Measurements from ENCODE around the gene MS4A6E. TPM values are rescaled to one million over a fixed set of nuclear protein-coding genes. Genes with fewer than 3 reads are reported as not detected.
"Not testable (repeated sequence)": the region's sequence is repeated elsewhere in the genome, so short reads cannot be mapped to it uniquely, and the experiment has no call there.

Gene MS4A6E
- total RNA-seq, 1 donor from 2014 or later = not detected

- H3K4me1 ChIP-seq = no peaks in the 10 kb centered on the region
- no peaks in the 10 kb centered on the region for H3K27me3 ChIP-seq
- Mint-ChIP-seq H3K27ac (no peak overlapping the region), H3K27me3 (ENCODE audit: insufficient read depth, low read depth) (peaks cover 3% of the 10 kb centered on the region), H3K36me3 (no peaks in the 10 kb centered on the region), H3K9me3 (no peaks in the 10 kb centered on the region), H3K4me1 (peaks cover 26% of the 10 kb centered on the region), H3K4me3 (no peak overlapping the region)
- TF ChIP-seq EZH2 (IDR thresholded peaks at IDR 0.05) = no peak
- TF ChIP-seq EZH2phosphoT487 (IDR thresholded peaks at IDR 0.05) = no peak
- no peak for TF ChIP-seq CTCF (IDR thresholded peaks at IDR 0.05)
- no peak for DNase-seq (ENCODE audit: low spot score)
- no peak overlapping the region for H2AFZ ChIP-seq (replicated peaks)
- no peak overlapping the region for H3K27ac ChIP-seq
- H3K4me2 ChIP-seq = no peak overlapping the region
- H3K4me3 ChIP-seq = no peak overlapping the region
- no peaks in the 10 kb centered on the region for H3K9me3 ChIP-seq (ENCODE audit: low read depth)
- no peaks in the 10 kb centered on the region for H3F3A ChIP-seq (ENCODE audit: low read depth)
- H4K20me1 ChIP-seq (ENCODE audit: low read depth) = no peaks in the 10 kb centered on the region
- H3K36me3 ChIP-seq = no peaks in the 10 kb centered on the region
- no peaks in the 10 kb centered on the region for H3K79me2 ChIP-seq (ENCODE audit: low read depth)
- H3K9ac ChIP-seq = no peak overlapping the region
These were observed 25.9 kb upstream of the MS4A6E start for GRCh38 chr11:60301178-60301577.

GRCh38 chr11:60301884-60302283 is 25.2 kb upstream of the MS4A6E start:
- H3K4me3 ChIP-seq; H3K9ac ChIP-seq; H3F3A ChIP-seq (ENCODE audit: low read depth); H2AFZ ChIP-seq (replicated peaks); H3K9me3 ChIP-seq (ENCODE audit: low read depth); H4K20me1 ChIP-seq (ENCODE audit: low read depth); H3K27ac Mint-ChIP-seq; H3K4me3 Mint-ChIP-seq; H3K9me3 Mint-ChIP-seq; H3K4me1 ChIP-seq; H3K27me3 Mint-ChIP-seq (ENCODE audit: insufficient read depth, low read depth); H3K27ac ChIP-seq; H3K36me3 ChIP-seq; H3K79me2 ChIP-seq (ENCODE audit: low read depth); H3K36me3 Mint-ChIP-seq; H3K4me2 ChIP-seq; DNase-seq (ENCODE audit: low spot score); H3K27me3 ChIP-seq: not testable (repeated sequence)
- H3K4me1 Mint-ChIP-seq = peaks cover 33% of the 10 kb centered on the region

GRCh38 chr11:60303661-60304060 is 23.4 kb upstream of the MS4A6E start:
- Histone ChIP-seq H3F3A (ENCODE audit: low read depth) (no peaks in the 10 kb centered on the region), H3K4me1 (no peaks in the 10 kb centered on the region), H3K9ac (no peak overlapping the region), H3K4me3 (no peak overlapping the region), H3K79me2 (ENCODE audit: low read depth) (no peaks in the 10 kb centered on the region), H3K27me3 (no peaks in the 10 kb centered on the region), H4K20me1 (ENCODE audit: low read depth) (no peaks in the 10 kb centered on the region), H3K4me2 (no peak overlapping the region), H3K36me3 (no peaks in the 10 kb centered on the region), H2AFZ (replicated peaks) (no peak overlapping the region), H3K9me3 (ENCODE audit: low read depth) (no peaks in the 10 kb centered on the region), H3K27ac (no peak overlapping the region)
- no peak for TF ChIP-seq EZH2phosphoT487 (IDR thresholded peaks at IDR 0.05)
- no peak for TF ChIP-seq CTCF (IDR thresholded peaks at IDR 0.05)
- TF ChIP-seq EZH2 (IDR thresholded peaks at IDR 0.05) = no peak
- Mint-ChIP-seq H3K9me3 (peaks cover 3% of the 10 kb centered on the region), H3K36me3 (no peaks in the 10 kb centered on the region), H3K27ac (no peak overlapping the region), H3K27me3 (ENCODE audit: insufficient read depth, low read depth) (peaks cover 6% of the 10 kb centered on the region), H3K4me3 (no peak overlapping the region), H3K4me1 (peaks cover 34% of the 10 kb centered on the region)
- no peak for DNase-seq (ENCODE audit: low spot score)

GRCh38 chr11:60305906-60306619 is 21.0 kb upstream of the MS4A6E start:
- Histone ChIP-seq H3K4me2 (no peak overlapping the region), H3K4me3 (no peak overlapping the region), H3K79me2 (ENCODE audit: low read depth) (no peaks in the 10 kb centered on the region), H3K36me3 (no peaks in the 10 kb centered on the region), H3K27me3 (no peaks in the 10 kb centered on the region), H3K27ac (no peak overlapping the region), H3K9ac (no peak overlapping the region), H3F3A (ENCODE audit: low read depth) (no peaks in the 10 kb centered on the region), H4K20me1 (ENCODE audit: low read depth) (no peaks in the 10 kb centered on the region), H3K9me3 (ENCODE audit: low read depth) (no peaks in the 10 kb centered on the region), H2AFZ (replicated peaks) (no peak overlapping the region), H3K4me1 (no peaks in the 10 kb centered on the region)
- Mint-ChIP-seq H3K4me1 (peaks cover 48% of the 10 kb centered on the region), H3K9me3 (peaks cover 3% of the 10 kb centered on the region), H3K4me3 (no peak overlapping the region), H3K27me3 (ENCODE audit: insufficient read depth, low read depth) (peaks cover 6% of the 10 kb centered on the region), H3K36me3 (no peaks in the 10 kb centered on the region), H3K27ac (peak overlapping the region; percentile 61)
- DNase-seq (ENCODE audit: low spot score) = peak; percentile 10
- TF ChIP-seq EZH2 (IDR thresholded peaks at IDR 0.05) = no peak
- TF ChIP-seq CTCF (IDR thresholded peaks at IDR 0.05) = no peak
- TF ChIP-seq EZH2phosphoT487 (IDR thresholded peaks at IDR 0.05) = no peak

All from neural progenitor cell (in vitro differentiated cells).